ENCODE results near the gene FFAR1. TPM values are rescaled to one million over a fixed set of nuclear protein-coding genes. Genes with fewer than 3 reads are reported as not detected.
"Not testable (repeated sequence)": the region's sequence is repeated elsewhere in the genome, so short reads cannot be mapped to it uniquely, and the experiment has no call there.

Gene FFAR1
- total and polyA plus RNA-seq, 2 experiments from 2014 or later: not detected

DNA sequence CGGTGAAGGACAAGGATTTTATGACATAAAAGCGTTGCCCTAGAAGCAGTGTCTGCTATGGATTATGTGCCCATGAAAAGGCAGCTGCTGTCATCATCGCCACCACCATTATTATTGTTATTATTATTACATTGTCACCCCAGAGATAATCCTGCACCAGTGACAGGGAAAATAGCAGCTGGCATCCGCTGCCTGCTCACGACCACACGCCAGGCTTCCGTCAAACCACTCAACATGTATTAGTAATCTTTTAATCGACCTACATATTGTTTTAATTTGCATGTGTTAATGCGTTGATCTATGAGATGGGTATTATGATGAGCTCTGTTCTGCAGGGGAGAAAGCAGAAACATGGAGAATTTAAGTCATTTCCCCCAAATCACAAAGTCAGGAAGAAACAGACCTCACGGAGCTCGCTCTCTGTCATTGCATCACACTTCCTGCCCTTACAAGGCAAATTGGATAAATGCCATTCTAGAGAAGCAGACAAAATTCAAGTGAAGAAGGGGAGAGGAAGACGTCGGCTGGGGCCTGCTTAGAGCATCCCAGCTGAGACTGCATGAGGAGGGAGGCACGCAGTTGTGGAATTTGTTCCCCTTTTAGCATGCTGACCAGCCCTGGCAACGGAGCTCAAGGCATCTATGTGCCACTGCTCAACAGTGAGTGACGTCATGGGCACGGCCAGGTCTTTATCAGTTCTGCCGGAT lies 10.3 kb downstream of the FFAR1 start, which contains the start of gene FFAR3 (continued):
- TF ChIP-seq, protein P1, sequence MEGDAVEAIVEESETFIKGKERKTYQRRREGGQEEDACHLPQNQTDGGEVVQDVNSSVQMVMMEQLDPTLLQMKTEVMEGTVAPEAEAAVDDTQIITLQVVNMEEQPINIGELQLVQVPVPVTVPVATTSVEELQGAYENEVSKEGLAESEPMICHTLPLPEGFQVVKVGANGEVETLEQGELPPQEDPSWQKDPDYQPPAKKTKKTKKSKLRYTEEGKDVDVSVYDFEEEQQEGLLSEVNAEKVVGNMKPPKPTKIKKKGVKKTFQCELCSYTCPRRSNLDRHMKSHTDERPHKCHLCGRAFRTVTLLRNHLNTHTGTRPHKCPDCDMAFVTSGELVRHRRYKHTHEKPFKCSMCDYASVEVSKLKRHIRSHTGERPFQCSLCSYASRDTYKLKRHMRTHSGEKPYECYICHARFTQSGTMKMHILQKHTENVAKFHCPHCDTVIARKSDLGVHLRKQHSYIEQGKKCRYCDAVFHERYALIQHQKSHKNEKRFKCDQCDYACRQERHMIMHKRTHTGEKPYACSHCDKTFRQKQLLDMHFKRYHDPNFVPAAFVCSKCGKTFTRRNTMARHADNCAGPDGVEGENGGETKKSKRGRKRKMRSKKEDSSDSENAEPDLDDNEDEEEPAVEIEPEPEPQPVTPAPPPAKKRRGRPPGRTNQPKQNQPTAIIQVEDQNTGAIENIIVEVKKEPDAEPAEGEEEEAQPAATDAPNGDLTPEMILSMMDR (conservative IDR thresholded peaks at IDR 0.05; ENCODE audit: low read depth in 2 of 2): no peak
- TF ChIP-seq ZNF331 (CRISPR knock-in tag; IDR thresholded peaks at IDR 0.05; ENCODE audit: low read depth) (no peak), STAT1 (IDR thresholded peaks at IDR 0.05; ENCODE audit: unreplicated experiment) (no peak), NANOG (IDR thresholded peaks at IDR 0.05; ENCODE audit: borderline replicate concordance) (no peak), POLR2AphosphoS5 (IDR thresholded peaks at IDR 0.05; ENCODE audit: low read depth) (no peak)
- TF ChIP-seq, protein P2, sequence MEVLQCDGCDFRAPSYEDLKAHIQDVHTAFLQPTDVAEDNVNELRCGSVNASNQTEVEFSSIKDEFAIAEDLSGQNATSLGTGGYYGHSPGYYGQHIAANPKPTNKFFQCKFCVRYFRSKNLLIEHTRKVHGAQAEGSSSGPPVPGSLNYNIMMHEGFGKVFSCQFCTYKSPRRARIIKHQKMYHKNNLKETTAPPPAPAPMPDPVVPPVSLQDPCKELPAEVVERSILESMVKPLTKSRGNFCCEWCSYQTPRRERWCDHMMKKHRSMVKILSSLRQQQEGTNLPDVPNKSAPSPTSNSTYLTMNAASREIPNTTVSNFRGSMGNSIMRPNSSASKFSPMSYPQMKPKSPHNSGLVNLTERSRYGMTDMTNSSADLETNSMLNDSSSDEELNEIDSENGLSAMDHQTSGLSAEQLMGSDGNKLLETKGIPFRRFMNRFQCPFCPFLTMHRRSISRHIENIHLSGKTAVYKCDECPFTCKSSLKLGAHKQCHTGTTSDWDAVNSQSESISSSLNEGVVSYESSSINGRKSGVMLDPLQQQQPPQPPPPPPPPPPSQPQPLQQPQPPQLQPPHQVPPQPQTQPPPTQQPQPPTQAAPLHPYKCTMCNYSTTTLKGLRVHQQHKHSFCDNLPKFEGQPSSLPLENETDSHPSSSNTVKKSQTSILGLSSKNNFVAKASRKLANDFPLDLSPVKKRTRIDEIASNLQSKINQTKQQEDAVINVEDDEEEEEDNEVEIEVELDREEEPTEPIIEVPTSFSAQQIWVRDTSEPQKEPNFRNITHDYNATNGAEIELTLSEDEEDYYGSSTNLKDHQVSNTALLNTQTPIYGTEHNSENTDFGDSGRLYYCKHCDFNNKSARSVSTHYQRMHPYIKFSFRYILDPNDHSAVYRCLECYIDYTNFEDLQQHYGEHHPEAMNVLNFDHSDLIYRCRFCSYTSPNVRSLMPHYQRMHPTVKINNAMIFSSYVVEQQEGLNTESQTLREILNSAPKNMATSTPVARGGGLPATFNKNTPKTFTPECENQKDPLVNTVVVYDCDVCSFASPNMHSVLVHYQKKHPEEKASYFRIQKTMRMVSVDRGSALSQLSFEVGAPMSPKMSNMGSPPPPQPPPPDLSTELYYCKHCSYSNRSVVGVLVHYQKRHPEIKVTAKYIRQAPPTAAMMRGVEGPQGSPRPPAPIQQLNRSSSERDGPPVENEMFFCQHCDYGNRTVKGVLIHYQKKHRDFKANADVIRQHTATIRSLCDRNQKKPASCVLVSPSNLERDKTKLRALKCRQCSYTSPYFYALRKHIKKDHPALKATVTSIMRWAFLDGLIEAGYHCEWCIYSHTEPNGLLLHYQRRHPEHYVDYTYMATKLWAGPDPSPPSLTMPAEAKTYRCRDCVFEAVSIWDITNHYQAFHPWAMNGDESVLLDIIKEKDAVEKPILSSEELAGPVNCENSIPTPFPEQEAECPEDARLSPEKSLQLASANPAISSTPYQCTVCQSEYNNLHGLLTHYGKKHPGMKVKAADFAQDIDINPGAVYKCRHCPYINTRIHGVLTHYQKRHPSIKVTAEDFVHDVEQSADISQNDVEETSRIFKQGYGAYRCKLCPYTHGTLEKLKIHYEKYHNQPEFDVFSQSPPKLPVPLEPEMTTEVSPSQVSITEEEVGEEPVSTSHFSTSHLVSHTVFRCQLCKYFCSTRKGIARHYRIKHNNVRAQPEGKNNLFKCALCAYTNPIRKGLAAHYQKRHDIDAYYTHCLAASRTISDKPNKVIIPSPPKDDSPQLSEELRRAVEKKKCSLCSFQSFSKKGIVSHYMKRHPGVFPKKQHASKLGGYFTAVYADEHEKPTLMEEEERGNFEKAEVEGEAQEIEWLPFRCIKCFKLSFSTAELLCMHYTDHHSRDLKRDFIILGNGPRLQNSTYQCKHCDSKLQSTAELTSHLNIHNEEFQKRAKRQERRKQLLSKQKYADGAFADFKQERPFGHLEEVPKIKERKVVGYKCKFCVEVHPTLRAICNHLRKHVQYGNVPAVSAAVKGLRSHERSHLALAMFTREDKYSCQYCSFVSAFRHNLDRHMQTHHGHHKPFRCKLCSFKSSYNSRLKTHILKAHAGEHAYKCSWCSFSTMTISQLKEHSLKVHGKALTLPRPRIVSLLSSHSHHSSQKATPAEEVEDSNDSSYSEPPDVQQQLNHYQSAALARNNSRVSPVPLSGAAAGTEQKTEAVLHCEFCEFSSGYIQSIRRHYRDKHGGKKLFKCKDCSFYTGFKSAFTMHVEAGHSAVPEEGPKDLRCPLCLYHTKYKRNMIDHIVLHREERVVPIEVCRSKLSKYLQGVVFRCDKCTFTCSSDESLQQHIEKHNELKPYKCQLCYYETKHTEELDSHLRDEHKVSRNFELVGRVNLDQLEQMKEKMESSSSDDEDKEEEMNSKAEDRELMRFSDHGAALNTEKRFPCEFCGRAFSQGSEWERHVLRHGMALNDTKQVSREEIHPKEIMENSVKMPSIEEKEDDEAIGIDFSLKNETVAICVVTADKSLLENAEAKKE (CRISPR knock-in tag; IDR thresholded peaks at IDR 0.05): no peak

DNA sequence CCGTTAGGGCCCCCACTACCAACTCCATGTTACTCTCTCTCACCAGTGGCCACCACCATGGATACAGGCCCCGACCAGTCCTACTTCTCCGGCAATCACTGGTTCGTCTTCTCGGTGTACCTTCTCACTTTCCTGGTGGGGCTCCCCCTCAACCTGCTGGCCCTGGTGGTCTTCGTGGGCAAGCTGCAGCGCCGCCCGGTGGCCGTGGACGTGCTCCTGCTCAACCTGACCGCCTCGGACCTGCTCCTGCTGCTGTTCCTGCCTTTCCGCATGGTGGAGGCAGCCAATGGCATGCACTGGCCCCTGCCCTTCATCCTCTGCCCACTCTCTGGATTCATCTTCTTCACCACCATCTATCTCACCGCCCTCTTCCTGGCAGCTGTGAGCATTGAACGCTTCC lies 11.1 kb downstream of the FFAR1 start:
- H3K27ac ChIP-seq (ENCODE audit: low read depth); H3K4me2 ChIP-seq; H3K9me3 Mint-ChIP-seq; H3K4me1 Mint-ChIP-seq; H3K36me3 ChIP-seq (ENCODE audit: insufficient read depth); H3K27me3 Mint-ChIP-seq (ENCODE audit: insufficient read depth, low read depth, poor library complexity); H3K27ac Mint-ChIP-seq; DNase-seq (ENCODE audit: low spot score); H4K20me1 ChIP-seq (replicated peaks; ENCODE audit: insufficient read depth); H3K79me2 ChIP-seq (replicated peaks; ENCODE audit: insufficient read depth); H3F3A ChIP-seq (replicated peaks; ENCODE audit: low read depth); H3K4me1 ChIP-seq (ENCODE audit: insufficient read depth); ATAC-seq; H3K36me3 Mint-ChIP-seq (ENCODE audit: low read depth); H3K4me3 Mint-ChIP-seq; H3K27me3 ChIP-seq (ENCODE audit: insufficient read depth); H3K4me3 ChIP-seq; H2AFZ ChIP-seq; H3K9me2 ChIP-seq (ENCODE audit: insufficient read depth): not testable (repeated sequence)
- TF ChIP-seq, protein P1 (conservative IDR thresholded peaks at IDR 0.05; ENCODE audit: low read depth in 2 of 2): peak; percentile 12 to 45; a peak in 2 of 4 replicates

DNA sequence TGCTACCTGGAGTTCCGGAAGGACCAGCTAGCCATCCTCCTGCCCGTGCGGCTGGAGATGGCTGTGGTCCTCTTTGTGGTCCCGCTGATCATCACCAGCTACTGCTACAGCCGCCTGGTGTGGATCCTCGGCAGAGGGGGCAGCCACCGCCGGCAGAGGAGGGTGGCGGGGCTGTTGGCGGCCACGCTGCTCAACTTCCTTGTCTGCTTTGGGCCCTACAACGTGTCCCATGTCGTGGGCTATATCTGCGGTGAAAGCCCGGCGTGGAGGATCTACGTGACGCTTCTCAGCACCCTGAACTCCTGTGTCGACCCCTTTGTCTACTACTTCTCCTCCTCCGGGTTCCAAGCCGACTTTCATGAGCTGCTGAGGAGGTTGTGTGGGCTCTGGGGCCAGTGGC lies 11.7 kb downstream of the FFAR1 start:
- H3K27me3 Mint-ChIP-seq (ENCODE audit: insufficient read depth, low read depth, poor library complexity); DNase-seq (ENCODE audit: low spot score); H3K27ac Mint-ChIP-seq: not testable (repeated sequence)

More for the DNA sequence above, 11.7 kb downstream of the FFAR1 start:
- H4K20me1 ChIP-seq (replicated peaks; ENCODE audit: insufficient read depth); H2AFZ ChIP-seq; ATAC-seq; H3K36me3 Mint-ChIP-seq (ENCODE audit: low read depth); H3K4me1 ChIP-seq (ENCODE audit: insufficient read depth); H3K9me2 ChIP-seq (ENCODE audit: insufficient read depth); H3K79me2 ChIP-seq (replicated peaks; ENCODE audit: insufficient read depth); H3K36me3 ChIP-seq (ENCODE audit: insufficient read depth); H3K4me1 Mint-ChIP-seq; H3K27ac ChIP-seq (ENCODE audit: low read depth); H3K27me3 ChIP-seq (ENCODE audit: insufficient read depth); H3K4me3 ChIP-seq; H3K4me2 ChIP-seq; H3F3A ChIP-seq (replicated peaks; ENCODE audit: low read depth); H3K4me3 Mint-ChIP-seq; H3K9me3 Mint-ChIP-seq: not testable (repeated sequence)
